CD4-positive, CD25-positive, alpha-beta regulatory T cell (primary cell): ENCODE results near the gene THSD7B. TPM values are rescaled to one million over a fixed set of nuclear protein-coding genes. Genes with fewer than 3 reads are reported as not detected.
"Not testable (repeated sequence)": the region's sequence is repeated elsewhere in the genome, so short reads cannot be mapped to it uniquely, and the experiment has no call there.

Experiments used
- ATAC-seq, 2 donors: fragments of 150-1000 bp; cut with Tn5 transposase; one replicate each; pipeline ENCODE4 v1.10.0; 2021; ENCODE audit warnings: low read depth in 2 of 2, moderate number of reproducible peaks in 2 of 2, moderate library complexity in 1 of 2
- DNase-seq, 3 donors: peaks; one replicate each; pipeline versions ENCODE4 v3.0.0 to v3.0.0-alpha.2; 2012 to 2022; ENCODE audit warnings: mixed read lengths in 1 of 3
- H3K27ac ChIP-seq: one replicate; pipeline ENCODE4 v1.7.0; 2013; ENCODE audit warnings: mild to moderate bottlenecking, low read length; ENCODE audit not compliant: insufficient read depth, poor library complexity, severe bottlenecking
- H3K27me3 ChIP-seq: one replicate; pipeline ENCODE4 v1.7.0; 2013; ENCODE audit warnings: low read length; ENCODE audit not compliant: control insufficient read depth, insufficient read depth
- H3K36me3 ChIP-seq: one replicate; pipeline ENCODE4 v1.7.0; 2013; ENCODE audit warnings: mild to moderate bottlenecking, low read length, moderate library complexity; ENCODE audit not compliant: control insufficient read depth, insufficient read depth
- H3K4me1 ChIP-seq: 2 replicates; pipeline ENCODE4 v1.7.0; 2013; ENCODE audit warnings: mild to moderate bottlenecking, low read length; ENCODE audit not compliant: insufficient read depth, control insufficient read depth, poor library complexity, severe bottlenecking
- H3K4me3 ChIP-seq: one replicate; pipeline ENCODE4 v1.7.0; 2013; ENCODE audit warnings: low read depth, mild to moderate bottlenecking, low read length, moderate library complexity
- H3K9me3 ChIP-seq, 2 experiments: 1 replicate in 1 of 2; 2 replicates in 1 of 2; pipeline ENCODE4 v1.7.0; 2013; ENCODE audit warnings: low read length in 2 of 2, mild to moderate bottlenecking in 1 of 2, moderate library complexity in 1 of 2; ENCODE audit not compliant: control insufficient read depth in 2 of 2
- H3K27ac Mint-ChIP-seq, 3 donors: one replicate each; pipeline ENCODE4 v1.8.0; 2020 to 2022; ENCODE audit warnings: mild to moderate bottlenecking in 3 of 3, mixed read lengths in 3 of 3, moderate library complexity in 2 of 3
- H3K27me3 Mint-ChIP-seq: one replicate; pipeline ENCODE4 v1.8.0; 2022; ENCODE audit warnings: mild to moderate bottlenecking, mixed read lengths
- H3K36me3 Mint-ChIP-seq: one replicate; pipeline ENCODE4 v1.8.0; 2020; ENCODE audit warnings: mixed read lengths
- H3K4me1 Mint-ChIP-seq, 4 donors: one replicate each; pipeline ENCODE4 v1.8.0; 2020 to 2022; ENCODE audit warnings: mixed read lengths in 4 of 4, mild to moderate bottlenecking in 1 of 4
- H3K4me3 Mint-ChIP-seq, 4 donors: one replicate each; pipeline ENCODE4 v1.8.0; 2020 to 2022; ENCODE audit warnings: mild to moderate bottlenecking in 4 of 4, mixed read lengths in 4 of 4, moderate library complexity in 3 of 4
- H3K9me3 Mint-ChIP-seq, 7 donors: one replicate each; pipeline ENCODE4 v1.8.0; 2020 to 2022; ENCODE audit warnings: mixed read lengths in 7 of 7, mild to moderate bottlenecking in 3 of 7, moderate library complexity in 2 of 7
- polyA plus RNA-seq, 4 donors: library from polyadenylated mRNA; unstranded; fragments of 300-500 nt; fragmentation: Illumina TruSeq; gene quantifications; one replicate each; pipeline ENCODE4 v1.2.3, GENCODE V29; 2021
- total RNA-seq: library from RNA; stranded (reverse); gene quantifications from one replicate; pipeline ENCODE4 v1.2.3, GENCODE V29; 2022

THSD7B gene
- total and polyA plus RNA-seq, 5 donors from 2014 or later, result not detected

DNA sequence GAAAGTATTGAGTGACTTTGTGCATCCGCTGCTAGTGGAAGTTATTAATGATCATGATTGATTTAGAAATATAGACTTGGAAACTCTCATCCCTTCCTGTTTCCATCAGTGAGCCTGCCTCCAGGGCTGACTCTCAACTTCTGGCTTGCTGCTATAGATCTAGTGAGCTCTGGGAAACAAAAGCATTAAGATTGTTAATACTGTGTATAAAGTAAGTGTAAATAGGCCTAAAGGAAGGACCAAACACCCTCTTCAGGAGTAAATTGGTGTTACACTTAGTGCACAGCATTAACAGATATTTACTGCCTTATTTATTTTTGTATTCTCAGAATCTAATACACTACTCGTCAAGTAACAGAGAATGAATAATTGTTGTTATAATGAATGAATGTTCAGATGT, 285.6 kb downstream of the THSD7B start:
- Mint-ChIP-seq H3K4me3 (no peak overlapping the region), H3K27ac (no peak overlapping the region), H3K27me3 (no peaks in the 10 kb centered on the region), H3K9me3 (peaks cover 0 to 4% (median 0%) of the 10 kb centered on the region in 7 donors), H3K4me1 (no peaks in the 10 kb centered on the region), H3K36me3 (no peaks in the 10 kb centered on the region)
- DNase-seq (no peak), ATAC-seq (no peak)
- H3K4me1 ChIP-seq, result no peaks in the 10 kb centered on the region
- no peak overlapping the region for H3K27ac ChIP-seq
- no peak overlapping the region for H3K4me3 ChIP-seq
- H3K9me3 ChIP-seq, result no peaks in the 10 kb centered on the region
- H3K36me3 ChIP-seq, result no peaks in the 10 kb centered on the region
- no peaks in the 10 kb centered on the region for H3K27me3 ChIP-seq

DNA sequence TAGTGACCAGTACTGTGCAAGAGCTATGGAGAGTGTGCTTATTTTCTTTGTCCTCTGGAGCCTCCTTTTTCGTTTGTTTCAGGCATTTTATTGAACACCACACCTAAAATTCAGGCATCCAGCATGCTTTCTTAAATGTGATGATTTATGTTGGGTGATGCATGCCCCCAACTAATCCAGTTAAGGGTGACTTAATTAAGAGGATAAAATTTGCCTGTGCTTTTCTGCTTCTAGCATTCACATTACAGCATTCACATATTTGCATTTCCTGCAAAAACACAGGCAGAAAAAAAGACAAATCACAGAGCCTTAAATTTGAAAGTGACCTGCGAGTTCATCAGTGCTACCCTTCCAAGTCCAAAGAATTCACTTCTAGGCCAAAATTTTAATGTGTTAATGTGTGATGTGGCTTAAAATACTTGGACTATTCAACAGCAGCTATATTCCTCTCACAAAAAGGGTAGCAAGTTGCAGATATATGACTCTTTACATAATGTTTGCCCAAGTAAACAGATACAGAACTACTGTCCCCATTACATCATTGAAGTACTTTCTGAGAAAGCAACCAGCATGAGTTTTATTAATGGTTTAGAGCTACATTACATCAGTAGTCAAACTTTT, 286.5 kb downstream of the THSD7B start:
- DNase-seq (no peak), ATAC-seq (no peak)
- Histone ChIP-seq H3K4me3 (no peak overlapping the region), H3K9me3 (no peaks in the 10 kb centered on the region), H3K27ac (no peak overlapping the region), H3K36me3 (no peaks in the 10 kb centered on the region), H3K27me3 (no peaks in the 10 kb centered on the region), H3K4me1 (no peaks in the 10 kb centered on the region)
- peaks cover 0 to 4% (median 0%) of the 10 kb centered on the region in 7 donors for H3K9me3 Mint-ChIP-seq
- no peaks in the 10 kb centered on the region for H3K4me1 Mint-ChIP-seq
- no peak overlapping the region for H3K27ac Mint-ChIP-seq
- no peaks in the 10 kb centered on the region for H3K36me3 Mint-ChIP-seq
- no peaks in the 10 kb centered on the region for H3K27me3 Mint-ChIP-seq
- H3K4me3 Mint-ChIP-seq, result no peak overlapping the region

DNA sequence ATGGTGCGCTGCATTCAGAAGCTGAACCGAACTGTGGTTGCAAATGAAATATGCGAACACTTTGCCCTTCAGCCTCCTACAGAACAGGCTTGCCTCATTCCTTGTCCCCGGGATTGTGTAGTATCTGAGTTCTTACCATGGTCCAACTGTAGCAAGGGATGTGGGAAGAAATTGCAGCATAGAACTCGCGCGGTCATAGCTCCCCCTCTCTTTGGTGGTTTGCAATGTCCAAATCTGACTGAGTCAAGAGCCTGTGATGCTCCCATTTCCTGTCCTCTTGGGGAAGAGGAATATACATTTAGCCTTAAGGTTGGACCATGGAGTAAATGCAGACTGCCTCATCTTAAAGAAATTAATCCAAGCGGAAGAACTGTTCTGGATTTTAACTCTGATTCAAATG, 291.4 kb downstream of the THSD7B start:
- no peaks in the 10 kb centered on the region for H3K27me3 Mint-ChIP-seq
- Histone ChIP-seq H3K36me3 (no peaks in the 10 kb centered on the region), H3K4me3 (no peak overlapping the region), H3K9me3 (no peaks in the 10 kb centered on the region), H3K4me1 (no peaks in the 10 kb centered on the region), H3K27me3 (no peaks in the 10 kb centered on the region), H3K27ac (no peak overlapping the region)
- no peaks in the 10 kb centered on the region for H3K4me1 Mint-ChIP-seq
- ATAC-seq, result no peak
- H3K36me3 Mint-ChIP-seq, result no peaks in the 10 kb centered on the region
- H3K4me3 Mint-ChIP-seq, result no peak overlapping the region
- H3K27ac Mint-ChIP-seq, result no peak overlapping the region
- peaks cover 0 to 7% (median 0%) of the 10 kb centered on the region in 7 donors for H3K9me3 Mint-ChIP-seq
- no peak for DNase-seq

DNA sequence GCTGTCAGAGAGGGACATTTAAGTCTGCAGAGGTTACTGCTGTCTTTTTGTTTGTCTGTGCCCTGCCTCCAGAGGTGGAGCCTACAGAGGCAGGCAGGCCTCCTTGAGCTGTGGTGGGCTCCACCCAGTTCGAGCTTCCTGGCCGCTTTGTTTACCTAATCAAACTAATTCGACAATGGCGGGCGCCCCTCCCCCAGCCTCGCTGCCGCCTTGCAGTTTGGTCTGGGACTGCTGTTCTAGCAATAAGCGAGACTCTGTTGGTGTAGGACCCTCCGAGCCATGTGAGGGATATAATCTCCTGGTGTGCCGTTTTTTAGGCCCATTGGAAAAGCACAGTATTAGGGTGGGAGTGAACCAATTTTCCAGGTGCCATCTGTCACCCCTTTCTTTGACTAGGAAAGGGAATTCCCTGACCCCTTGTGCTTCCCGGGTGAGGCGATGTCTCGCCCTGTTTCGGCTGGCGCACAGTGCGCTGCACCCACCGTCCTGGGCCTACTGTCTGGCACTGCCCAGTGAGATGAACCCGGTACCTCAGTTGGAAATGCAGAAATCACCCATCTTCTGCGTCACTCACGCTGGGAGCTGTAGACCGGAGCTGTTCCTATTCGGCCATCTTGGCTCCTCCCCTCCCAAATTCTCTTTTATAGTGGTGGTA, 310.9 kb downstream of the THSD7B start:
- not testable (repeated sequence) for H3K4me3 ChIP-seq, H3K27me3 Mint-ChIP-seq, DNase-seq, ATAC-seq, H3K36me3 ChIP-seq, H3K4me1 ChIP-seq, H3K9me3 Mint-ChIP-seq, H3K27ac Mint-ChIP-seq, H3K27me3 ChIP-seq, H3K4me1 Mint-ChIP-seq, H3K9me3 ChIP-seq, H3K36me3 Mint-ChIP-seq, H3K27ac ChIP-seq, H3K4me3 Mint-ChIP-seq

DNA sequence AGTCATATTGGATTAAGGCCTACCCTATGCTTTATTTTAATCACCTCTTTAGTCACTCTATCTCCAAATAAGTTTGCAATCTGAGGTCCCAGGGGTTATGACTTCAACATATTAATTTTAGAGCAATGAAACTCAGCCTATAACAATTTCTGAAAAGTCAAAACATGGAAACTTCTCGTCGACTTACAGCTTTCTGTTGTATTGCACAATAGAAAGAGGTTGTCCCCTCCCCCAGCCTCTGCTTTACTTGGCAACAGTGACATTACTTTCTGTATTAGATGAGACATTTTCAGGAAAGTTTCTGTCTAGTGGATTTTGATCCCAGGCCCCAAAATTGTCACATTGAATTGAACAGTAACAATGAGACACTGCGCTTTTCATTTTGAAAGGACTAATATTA, 326.4 kb downstream of the THSD7B start:
- Histone ChIP-seq H3K36me3 (no peaks in the 10 kb centered on the region), H3K27ac (no peak overlapping the region), H3K9me3 (no peaks in the 10 kb centered on the region), H3K4me1 (no peaks in the 10 kb centered on the region), H3K4me3 (no peak overlapping the region), H3K27me3 (no peaks in the 10 kb centered on the region)
- no peaks in the 10 kb centered on the region for H3K4me1 Mint-ChIP-seq
- no peaks in the 10 kb centered on the region for H3K36me3 Mint-ChIP-seq
- DNase-seq, result no peak
- H3K27me3 Mint-ChIP-seq, result no peaks in the 10 kb centered on the region
- H3K4me3 Mint-ChIP-seq, result no peak overlapping the region
- peaks cover 0 to 5% (median 2%) of the 10 kb centered on the region in 7 donors for H3K9me3 Mint-ChIP-seq
- H3K27ac Mint-ChIP-seq, result no peak overlapping the region
- ATAC-seq, result no peak

DNA sequence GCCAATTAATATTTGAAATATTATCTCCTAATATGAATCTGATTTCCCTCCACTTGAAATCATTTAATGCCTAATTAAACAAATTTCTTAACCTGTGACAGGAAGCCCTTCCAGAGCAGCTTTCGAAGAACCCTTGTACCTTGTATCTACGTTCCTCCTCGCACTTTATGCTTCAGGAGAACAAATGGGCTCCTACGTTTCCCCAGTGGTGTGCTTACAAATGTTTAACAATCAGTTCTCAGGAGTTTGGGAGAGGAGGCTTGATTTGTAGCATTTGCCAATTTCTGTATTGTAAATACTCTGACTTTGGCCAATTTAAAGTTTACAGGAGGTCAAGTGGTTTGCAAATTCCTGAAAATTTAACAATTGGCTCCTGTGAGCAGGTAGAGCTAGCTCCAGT, 327.8 kb downstream of the THSD7B start:
- Mint-ChIP-seq H3K4me3 (no peak overlapping the region), H3K36me3 (no peaks in the 10 kb centered on the region), H3K4me1 (no peaks in the 10 kb centered on the region), H3K9me3 (no peaks in the 10 kb centered on the region), H3K27ac (no peak overlapping the region), H3K27me3 (no peaks in the 10 kb centered on the region)
- H3K4me1 ChIP-seq, result no peaks in the 10 kb centered on the region
- no peak overlapping the region for H3K4me3 ChIP-seq
- DNase-seq, result no peak
- no peaks in the 10 kb centered on the region for H3K36me3 ChIP-seq
- H3K27ac ChIP-seq, result no peak overlapping the region
- H3K9me3 ChIP-seq, result no peaks in the 10 kb centered on the region
- no peaks in the 10 kb centered on the region for H3K27me3 ChIP-seq
- ATAC-seq, result no peak

DNA sequence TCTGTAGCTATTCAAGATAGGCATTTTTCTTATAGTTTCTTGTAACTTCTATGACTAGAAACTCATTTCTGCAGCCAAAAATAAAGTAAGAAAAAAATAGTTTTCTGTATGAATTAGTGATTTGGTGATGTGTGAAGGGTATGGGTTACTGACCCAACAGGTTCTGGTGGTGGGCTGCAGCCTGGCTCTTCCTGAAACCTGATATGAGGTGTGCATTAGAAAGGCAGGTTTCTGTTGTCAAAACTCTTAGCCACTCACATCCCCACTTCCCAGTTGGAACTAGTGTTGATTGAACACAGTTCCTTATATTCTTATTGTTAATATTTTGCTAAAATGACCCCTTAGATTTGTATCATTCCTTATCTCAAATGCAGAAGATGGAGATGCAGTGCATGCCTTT, 330.8 kb downstream of the THSD7B start:
- Histone ChIP-seq H3K9me3 (no peaks in the 10 kb centered on the region), H3K36me3 (no peaks in the 10 kb centered on the region), H3K27me3 (no peaks in the 10 kb centered on the region), H3K4me3 (no peak overlapping the region), H3K27ac (no peak overlapping the region), H3K4me1 (no peaks in the 10 kb centered on the region)
- no peaks in the 10 kb centered on the region for H3K4me1 Mint-ChIP-seq
- DNase-seq (no peak), ATAC-seq (no peak)
- H3K9me3 Mint-ChIP-seq, result no peaks in the 10 kb centered on the region
- H3K27ac Mint-ChIP-seq, result no peak overlapping the region
- H3K36me3 Mint-ChIP-seq, result no peaks in the 10 kb centered on the region
- no peaks in the 10 kb centered on the region for H3K27me3 Mint-ChIP-seq
- no peak overlapping the region for H3K4me3 Mint-ChIP-seq

DNA sequence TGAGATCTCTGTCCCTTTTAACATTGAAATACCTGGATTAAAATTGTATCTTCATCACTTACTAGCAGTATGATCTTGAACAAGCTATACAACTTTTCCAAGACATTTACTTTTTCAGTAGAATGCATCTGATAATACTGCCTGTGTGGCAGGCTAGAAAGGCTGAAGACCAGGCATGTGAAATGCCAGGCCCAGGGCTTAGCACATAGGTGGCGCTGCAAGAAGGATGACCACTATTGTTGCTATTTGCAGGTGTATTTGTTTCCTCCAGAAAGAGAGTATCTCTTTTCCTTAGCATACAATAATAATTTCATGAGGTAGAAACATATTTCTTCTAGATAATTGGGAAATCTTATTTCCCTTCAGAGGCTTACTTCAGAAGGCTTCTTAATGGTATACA, 331.3 kb downstream of the THSD7B start:
- no peak for DNase-seq
- Mint-ChIP-seq H3K36me3 (no peaks in the 10 kb centered on the region), H3K27ac (no peak overlapping the region), H3K4me1 (no peaks in the 10 kb centered on the region), H3K9me3 (no peaks in the 10 kb centered on the region), H3K4me3 (no peak overlapping the region), H3K27me3 (no peaks in the 10 kb centered on the region)
- no peak for ATAC-seq
- no peaks in the 10 kb centered on the region for H3K9me3 ChIP-seq
- no peaks in the 10 kb centered on the region for H3K36me3 ChIP-seq
- no peak overlapping the region for H3K4me3 ChIP-seq
- H3K27ac ChIP-seq, result no peak overlapping the region
- no peaks in the 10 kb centered on the region for H3K4me1 ChIP-seq
- H3K27me3 ChIP-seq, result no peaks in the 10 kb centered on the region
